GM12873 (cell line): ENCODE data around the gene NBEA.

Source experiments
- CTCF ChIP-seq: IDR thresholded peaks from 2 replicates; pipeline ENCODE4 v1.5.1; 2012; ENCODE audit warnings: low read depth, mild to moderate bottlenecking, moderate library complexity, low read length, control low read depth; ENCODE audit not compliant: insufficient read depth; ENCODE audit errors: missing control alignments

NBEA gene

GRCh38 chr13:35699825-35700510 lies 757.9 kb downstream of the NBEA start:
- no peak for TF ChIP-seq CTCF

GRCh38 chr13:35700671-35701070 lies 758.6 kb downstream of the NBEA start:
- no peak for TF ChIP-seq CTCF

GRCh38 chr13:35702316-35702715 lies 760.2 kb downstream of the NBEA start:
- no peak for TF ChIP-seq CTCF

- no peak for TF ChIP-seq CTCF
Observed at GRCh38 chr13:35703061-35703460, 761.0 kb downstream of the NBEA start.

- no peak for TF ChIP-seq CTCF
Observed at GRCh38 chr13:35704331-35704730, 762.3 kb downstream of the NBEA start.

GRCh38 chr13:35706281-35706680 lies 764.2 kb downstream of the NBEA start:
- TF ChIP-seq CTCF = no peak

- TF ChIP-seq CTCF = no peak
Observed at GRCh38 chr13:35706721-35707120, 764.7 kb downstream of the NBEA start.
